HL-60 (cell line): ENCODE results near the gene ZNF280D.

Experiments
- DNase-seq, 2 experiments: peaks; one replicate each; pipeline ENCODE4 v3.0.0-alpha.2; 2010 to 2020; ENCODE audit warnings: low read depth in 1 of 2, low spot score in 1 of 2
- H3K27ac ChIP-seq: fragments of 250-450 bp; sonication (Bioruptor Pico); replicated peaks from 2 replicates; pipeline ENCODE4 v1.5.1; 2020; ENCODE audit warnings: mild to moderate bottlenecking, moderate library complexity
- H3K27me3 ChIP-seq: fragments of 250-450 bp; sonication (Bioruptor Pico); 2 replicates; pipeline ENCODE4 v1.5.1; 2021; ENCODE audit warnings: mild to moderate bottlenecking, moderate library complexity; ENCODE audit not compliant: insufficient read depth, poor library complexity, severe bottlenecking
- H3K4me3 ChIP-seq: replicated peaks from 2 replicates; pipeline ENCODE4 v1.5.1; 2011; ENCODE audit warnings: mild to moderate bottlenecking, control low read depth, low read length; ENCODE audit not compliant: insufficient read depth
- GABPA ChIP-seq: IDR thresholded peaks from 2 replicates; pipeline ENCODE4 v1.6.1; 2012; ENCODE audit warnings: low read depth
- POLR2AphosphoS5 ChIP-seq: IDR thresholded peaks from 2 replicates; pipeline ENCODE4 v1.6.1; 2012; ENCODE audit warnings: low read depth
- SPI1 ChIP-seq: IDR thresholded peaks from 2 replicates; pipeline ENCODE4 v1.6.1; 2012; ENCODE audit warnings: low read depth, mild to moderate bottlenecking, borderline replicate concordance
- TF ChIP-seq, protein P1 (sequence below): IDR thresholded peaks from 2 replicates; pipeline ENCODE4 v1.6.1; 2012; ENCODE audit warnings: low read depth; ENCODE audit not compliant: insufficient replicate concordance
- TF ChIP-seq, protein P2 (sequence below): IDR thresholded peaks from one replicate; pipeline ENCODE4 v1.5.1; 2011; ENCODE audit warnings: low read length, control low read depth, inconsistent platforms; ENCODE audit not compliant: insufficient read depth

Gene ZNF280D

DNA sequence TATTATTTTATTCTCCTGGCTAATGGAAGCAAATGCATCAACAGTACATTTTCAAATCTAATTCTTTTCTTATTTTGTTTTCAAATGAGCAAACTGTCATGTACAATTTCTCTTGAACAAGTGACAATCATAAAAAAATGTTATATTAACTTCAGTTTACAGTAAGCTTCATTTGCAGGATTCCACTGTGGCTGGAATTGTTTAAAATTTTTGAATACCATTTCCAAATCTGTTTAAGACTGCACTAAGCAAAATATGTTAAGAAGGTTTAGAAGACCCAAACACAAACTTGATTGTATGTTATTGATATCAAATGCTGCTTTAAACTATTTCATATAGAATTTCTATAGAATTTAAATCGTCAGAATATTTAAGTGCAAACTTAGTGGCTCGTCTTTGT is 92.8 kb downstream of the ZNF280D start:
- TF ChIP-seq GABPA, result no peak
- TF ChIP-seq, protein P1, sequence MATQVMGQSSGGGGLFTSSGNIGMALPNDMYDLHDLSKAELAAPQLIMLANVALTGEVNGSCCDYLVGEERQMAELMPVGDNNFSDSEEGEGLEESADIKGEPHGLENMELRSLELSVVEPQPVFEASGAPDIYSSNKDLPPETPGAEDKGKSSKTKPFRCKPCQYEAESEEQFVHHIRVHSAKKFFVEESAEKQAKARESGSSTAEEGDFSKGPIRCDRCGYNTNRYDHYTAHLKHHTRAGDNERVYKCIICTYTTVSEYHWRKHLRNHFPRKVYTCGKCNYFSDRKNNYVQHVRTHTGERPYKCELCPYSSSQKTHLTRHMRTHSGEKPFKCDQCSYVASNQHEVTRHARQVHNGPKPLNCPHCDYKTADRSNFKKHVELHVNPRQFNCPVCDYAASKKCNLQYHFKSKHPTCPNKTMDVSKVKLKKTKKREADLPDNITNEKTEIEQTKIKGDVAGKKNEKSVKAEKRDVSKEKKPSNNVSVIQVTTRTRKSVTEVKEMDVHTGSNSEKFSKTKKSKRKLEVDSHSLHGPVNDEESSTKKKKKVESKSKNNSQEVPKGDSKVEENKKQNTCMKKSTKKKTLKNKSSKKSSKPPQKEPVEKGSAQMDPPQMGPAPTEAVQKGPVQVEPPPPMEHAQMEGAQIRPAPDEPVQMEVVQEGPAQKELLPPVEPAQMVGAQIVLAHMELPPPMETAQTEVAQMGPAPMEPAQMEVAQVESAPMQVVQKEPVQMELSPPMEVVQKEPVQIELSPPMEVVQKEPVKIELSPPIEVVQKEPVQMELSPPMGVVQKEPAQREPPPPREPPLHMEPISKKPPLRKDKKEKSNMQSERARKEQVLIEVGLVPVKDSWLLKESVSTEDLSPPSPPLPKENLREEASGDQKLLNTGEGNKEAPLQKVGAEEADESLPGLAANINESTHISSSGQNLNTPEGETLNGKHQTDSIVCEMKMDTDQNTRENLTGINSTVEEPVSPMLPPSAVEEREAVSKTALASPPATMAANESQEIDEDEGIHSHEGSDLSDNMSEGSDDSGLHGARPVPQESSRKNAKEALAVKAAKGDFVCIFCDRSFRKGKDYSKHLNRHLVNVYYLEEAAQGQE, result no peak
- TF ChIP-seq, protein P2, sequence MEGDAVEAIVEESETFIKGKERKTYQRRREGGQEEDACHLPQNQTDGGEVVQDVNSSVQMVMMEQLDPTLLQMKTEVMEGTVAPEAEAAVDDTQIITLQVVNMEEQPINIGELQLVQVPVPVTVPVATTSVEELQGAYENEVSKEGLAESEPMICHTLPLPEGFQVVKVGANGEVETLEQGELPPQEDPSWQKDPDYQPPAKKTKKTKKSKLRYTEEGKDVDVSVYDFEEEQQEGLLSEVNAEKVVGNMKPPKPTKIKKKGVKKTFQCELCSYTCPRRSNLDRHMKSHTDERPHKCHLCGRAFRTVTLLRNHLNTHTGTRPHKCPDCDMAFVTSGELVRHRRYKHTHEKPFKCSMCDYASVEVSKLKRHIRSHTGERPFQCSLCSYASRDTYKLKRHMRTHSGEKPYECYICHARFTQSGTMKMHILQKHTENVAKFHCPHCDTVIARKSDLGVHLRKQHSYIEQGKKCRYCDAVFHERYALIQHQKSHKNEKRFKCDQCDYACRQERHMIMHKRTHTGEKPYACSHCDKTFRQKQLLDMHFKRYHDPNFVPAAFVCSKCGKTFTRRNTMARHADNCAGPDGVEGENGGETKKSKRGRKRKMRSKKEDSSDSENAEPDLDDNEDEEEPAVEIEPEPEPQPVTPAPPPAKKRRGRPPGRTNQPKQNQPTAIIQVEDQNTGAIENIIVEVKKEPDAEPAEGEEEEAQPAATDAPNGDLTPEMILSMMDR, result no peak
- TF ChIP-seq SPI1, result no peak
- no peak for TF ChIP-seq POLR2AphosphoS5
- no peak for DNase-seq
- Histone ChIP-seq H3K4me3 (no peak overlapping the region), H3K27ac (no peak overlapping the region), H3K27me3 (no peaks in the 10 kb centered on the region)

DNA sequence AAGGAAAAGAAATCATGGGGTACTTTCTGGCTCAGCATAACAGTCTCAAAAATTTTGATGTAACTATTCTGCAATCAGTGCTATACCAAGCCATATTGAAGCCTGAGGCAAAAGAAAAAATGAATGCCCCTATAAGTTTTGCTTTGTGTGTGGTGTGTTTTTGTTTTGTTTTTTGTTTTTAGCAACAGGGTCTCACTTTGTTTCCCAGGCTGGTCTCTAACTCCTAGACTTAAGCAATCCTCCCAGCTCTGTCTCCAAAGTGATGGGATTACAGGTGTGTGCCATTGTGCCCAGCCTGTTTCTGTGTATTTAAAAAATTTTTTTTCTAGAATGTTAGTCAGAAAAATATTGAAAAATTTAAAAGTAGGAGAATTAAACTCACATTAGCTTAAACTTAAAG is 93.2 kb downstream of the ZNF280D start:
- H3K4me3 ChIP-seq, result no peak overlapping the region
- no peak overlapping the region for H3K27ac ChIP-seq
- TF ChIP-seq, protein P2, result no peak
- TF ChIP-seq GABPA (no peak), POLR2AphosphoS5 (no peak), SPI1 (no peak)
- TF ChIP-seq, protein P1, result no peak
- H3K27me3 ChIP-seq, result no peaks in the 10 kb centered on the region
- no peak for DNase-seq

DNA sequence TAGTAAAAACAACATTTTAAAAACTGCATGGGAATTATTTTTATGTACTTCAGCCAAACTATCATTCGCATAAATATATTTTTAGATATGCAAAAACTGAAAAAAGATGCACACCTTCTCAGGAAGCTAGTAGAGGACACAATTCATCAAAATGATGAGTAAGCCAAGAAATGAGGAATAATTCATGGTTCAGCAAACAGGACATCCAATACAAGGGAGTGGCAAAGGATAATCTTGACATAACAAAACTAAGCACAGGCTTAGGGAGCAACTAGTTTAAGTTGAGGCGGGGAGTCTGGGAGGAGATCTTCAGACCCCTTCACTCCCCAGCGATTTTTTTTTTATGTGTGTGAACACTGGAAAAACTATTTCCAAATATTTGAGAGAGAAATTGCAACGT is 93.7 kb downstream of the ZNF280D start:
- H3K4me3 ChIP-seq, result no peak overlapping the region
- no peak for TF ChIP-seq SPI1
- no peak for TF ChIP-seq POLR2AphosphoS5
- TF ChIP-seq, protein P2, result no peak
- TF ChIP-seq, protein P1, result no peak
- no peak for TF ChIP-seq GABPA
- H3K27ac ChIP-seq, result no peak overlapping the region
- no peak for DNase-seq
- H3K27me3 ChIP-seq, result no peaks in the 10 kb centered on the region
